Subcutaneous abdominal adipose tissue (tissue), 5 donors: ENCODE data around the gene LPAR5.
"Not testable (repeated sequence)": the region's sequence is repeated elsewhere in the genome, so short reads cannot be mapped to it uniquely, and the experiment has no call there.

Experiments used
- H3K27ac ChIP-seq: one replicate; pipeline ENCODE4 v1.7.0; 2013; ENCODE audit warnings: low read depth, mild to moderate bottlenecking, inconsistent platforms, low read length, moderate library complexity
- H3K27me3 ChIP-seq, 5 donors: one replicate each; pipeline ENCODE4 v1.7.0; 2013; ENCODE audit warnings: low read length in 5 of 5, inconsistent platforms in 1 of 5; ENCODE audit not compliant: control insufficient read depth in 5 of 5, insufficient read depth in 4 of 5
- H3K36me3 ChIP-seq, 5 donors: one replicate each; pipeline ENCODE4 v1.7.0; 2013; ENCODE audit warnings: low read length in 5 of 5; ENCODE audit not compliant: control insufficient read depth in 5 of 5, insufficient read depth in 5 of 5
- H3K4me1 ChIP-seq, 5 donors: one replicate each; pipeline ENCODE4 v1.7.0; 2013; ENCODE audit warnings: low read length in 5 of 5, mild to moderate bottlenecking in 3 of 5, moderate library complexity in 1 of 5; ENCODE audit not compliant: control insufficient read depth in 5 of 5, insufficient read depth in 5 of 5
- H3K4me3 ChIP-seq, 5 donors: one replicate each; pipeline ENCODE4 v1.7.0; 2013; ENCODE audit warnings: low read length in 5 of 5, low read depth in 1 of 5
- H3K9ac ChIP-seq, 5 donors: one replicate each; pipeline ENCODE4 v1.7.0; 2013; ENCODE audit warnings: low read length in 5 of 5, mild to moderate bottlenecking in 4 of 5, moderate library complexity in 3 of 5
- H3K9me3 ChIP-seq, 5 donors: one replicate each; pipeline ENCODE4 v1.7.0; 2013; ENCODE audit warnings: low read length in 5 of 5; ENCODE audit not compliant: control insufficient read depth in 5 of 5
- donor health status: healthy.
- donor health status: healthy.
- donor health status: healthy.
- donor health status: healthy.
- donor health status: healthy.

The LPAR5 gene

DNA sequence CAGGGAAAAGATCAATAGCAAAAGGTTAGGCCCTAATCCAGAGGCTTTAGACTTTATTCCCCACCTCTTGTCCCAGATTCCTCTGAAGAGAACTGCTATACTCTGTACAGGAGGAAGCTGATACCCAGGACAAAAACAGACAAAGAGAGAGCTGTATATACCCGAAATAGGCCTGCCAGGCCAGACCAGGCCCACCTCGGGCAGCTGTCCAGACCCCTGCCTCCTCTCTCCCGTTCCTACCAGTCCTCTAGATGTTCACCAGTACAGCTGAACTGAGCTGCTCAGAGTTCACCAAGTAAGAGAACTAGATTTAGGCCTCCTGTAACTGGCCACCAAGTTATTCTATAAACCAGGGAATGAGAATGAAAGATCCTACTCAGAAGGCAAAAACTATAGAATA is 33.2 kb downstream of the LPAR5 start:
- H3K36me3 ChIP-seq, result peaks cover 8 to 52% (median 49%) of the 10 kb centered on the region in 5 donors
- H3K9me3 ChIP-seq, result no peaks in the 10 kb centered on the region
- peak overlapping the region in 2 of 5 donors; percentile 20 to 42 for H3K9ac ChIP-seq
- H3K4me3 ChIP-seq, result no peak overlapping the region
- H3K4me1 ChIP-seq, result peaks cover 15 to 45% (median 37%) of the 10 kb centered on the region in 5 donors
- H3K27me3 ChIP-seq, result no peaks in the 10 kb centered on the region
- peak overlapping the region; percentile 88 for H3K27ac ChIP-seq

GRCh38 chr12:6595673-6596072 is 40.1 kb downstream of the LPAR5 start:
- H3K4me1 ChIP-seq, H3K27me3 ChIP-seq, H3K9me3 ChIP-seq, H3K27ac ChIP-seq, H3K4me3 ChIP-seq, H3K9ac ChIP-seq: not testable (repeated sequence)
- peaks cover 33 to 98% (median 88%) of the 10 kb centered on the region in 5 donors for H3K36me3 ChIP-seq

- H3K9me3 ChIP-seq, result no peaks in the 10 kb centered on the region
- no peak overlapping the region for H3K4me3 ChIP-seq
- H3K36me3 ChIP-seq, result peaks cover 44 to 97% (median 87%) of the 10 kb centered on the region in 5 donors
- H3K9ac ChIP-seq, result no peak overlapping the region
- H3K27me3 ChIP-seq, result no peaks in the 10 kb centered on the region
- H3K27ac ChIP-seq, result no peak overlapping the region
- no peaks in the 10 kb centered on the region for H3K4me1 ChIP-seq
Measured at GRCh38 chr12:6592087-6592486, 43.7 kb downstream of the LPAR5 start.

- not testable (repeated sequence) for H3K4me1 ChIP-seq, H3K9ac ChIP-seq, H3K27me3 ChIP-seq, H3K4me3 ChIP-seq, H3K9me3 ChIP-seq, H3K27ac ChIP-seq
- H3K36me3 ChIP-seq, result peaks cover 45 to 95% (median 85%) of the 10 kb centered on the region in 5 donors
Measured at GRCh38 chr12:6586569-6586968, 49.2 kb downstream of the LPAR5 start.

DNA sequence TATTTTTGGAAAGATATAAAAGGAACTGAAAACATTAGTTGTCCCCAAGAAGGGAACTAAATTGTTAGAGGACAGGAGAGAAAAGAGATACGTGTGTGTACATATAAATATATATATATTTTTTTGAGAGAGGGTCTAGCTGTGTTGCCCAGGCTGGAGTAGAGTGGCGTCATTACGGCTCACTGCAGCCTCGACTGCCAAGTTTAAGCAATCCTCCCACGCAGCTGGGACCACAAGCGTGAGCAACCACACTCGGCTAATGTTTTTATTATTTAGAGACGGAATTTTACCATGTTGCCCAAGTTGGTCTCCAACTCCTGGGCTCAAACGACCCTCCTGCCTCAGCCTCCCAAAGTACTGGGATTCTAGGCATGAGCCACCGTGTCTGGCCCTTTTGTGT is 51.5 kb downstream of the LPAR5 start:
- no peaks in the 10 kb centered on the region for H3K9me3 ChIP-seq
- no peaks in the 10 kb centered on the region for H3K27me3 ChIP-seq
- no peak overlapping the region for H3K4me3 ChIP-seq
- no peak overlapping the region for H3K27ac ChIP-seq
- no peaks in the 10 kb centered on the region for H3K4me1 ChIP-seq
- no peak overlapping the region for H3K9ac ChIP-seq
- H3K36me3 ChIP-seq, result peaks cover 42 to 93% (median 80%) of the 10 kb centered on the region in 5 donors

- H3K4me1 ChIP-seq, result no peaks in the 10 kb centered on the region
- H3K27me3 ChIP-seq, result no peaks in the 10 kb centered on the region
- no peaks in the 10 kb centered on the region for H3K9me3 ChIP-seq
- H3K4me3 ChIP-seq, result no peak overlapping the region
- H3K27ac ChIP-seq, result no peak overlapping the region
- H3K9ac ChIP-seq, result no peak overlapping the region
- peaks cover 47 to 95% (median 80%) of the 10 kb centered on the region in 5 donors for H3K36me3 ChIP-seq
Measured at GRCh38 chr12:6582959-6583358, 52.8 kb downstream of the LPAR5 start.

GRCh38 chr12:6582196-6582595 is 53.6 kb downstream of the LPAR5 start:
- Histone ChIP-seq H3K27me3 (no peaks in the 10 kb centered on the region), H3K9ac (no peak overlapping the region), H3K36me3 (peaks cover 47 to 95% (median 80%) of the 10 kb centered on the region in 5 donors), H3K9me3 (no peaks in the 10 kb centered on the region), H3K4me3 (no peak overlapping the region), H3K4me1 (no peaks in the 10 kb centered on the region), H3K27ac (no peak overlapping the region)

DNA sequence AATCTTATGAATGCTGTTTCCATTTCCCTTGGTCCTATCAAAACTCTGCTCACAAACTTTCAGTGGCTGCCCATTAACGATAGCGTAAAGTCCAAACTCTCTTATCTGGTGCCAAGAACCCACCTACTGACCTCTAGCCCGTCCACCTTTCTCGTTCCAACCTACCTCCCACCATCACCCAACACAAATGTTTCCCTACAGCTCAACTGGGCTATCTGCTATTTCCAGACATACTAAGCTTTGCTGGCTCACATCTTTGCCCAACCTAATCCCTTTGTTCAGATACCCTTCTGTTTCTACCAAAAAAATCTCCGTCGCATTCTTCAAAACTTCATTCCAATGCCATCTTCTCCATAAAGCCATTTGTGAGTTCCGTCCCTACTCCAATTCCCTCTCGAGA is 60.1 kb downstream of the LPAR5 start:
- Histone ChIP-seq H3K9ac (no peak overlapping the region), H3K27ac (no peak overlapping the region), H3K36me3 (peaks cover 38 to 97% (median 80%) of the 10 kb centered on the region in 5 donors), H3K4me1 (no peaks in the 10 kb centered on the region), H3K4me3 (no peak overlapping the region), H3K9me3 (no peaks in the 10 kb centered on the region), H3K27me3 (no peaks in the 10 kb centered on the region)

- Histone ChIP-seq H3K9ac (no peak overlapping the region), H3K4me1 (no peaks in the 10 kb centered on the region), H3K36me3 (peaks cover 38 to 98% (median 81%) of the 10 kb centered on the region in 5 donors), H3K27me3 (no peaks in the 10 kb centered on the region), H3K27ac (no peak overlapping the region), H3K4me3 (no peak overlapping the region), H3K9me3 (no peaks in the 10 kb centered on the region)
Measured at GRCh38 chr12:6574576-6575295, 61.0 kb downstream of the LPAR5 start.

- H3K27ac ChIP-seq, result no peak overlapping the region
- H3K36me3 ChIP-seq, result peaks cover 30 to 84% (median 77%) of the 10 kb centered on the region in 5 donors
- peaks cover 0 to 14% (median 7%) of the 10 kb centered on the region in 5 donors for H3K4me1 ChIP-seq
- H3K27me3 ChIP-seq, result no peaks in the 10 kb centered on the region
- no peak overlapping the region for H3K4me3 ChIP-seq
- no peaks in the 10 kb centered on the region for H3K9me3 ChIP-seq
- H3K9ac ChIP-seq, result no peak overlapping the region
Measured at GRCh38 chr12:6573001-6573400, 62.8 kb downstream of the LPAR5 start.
